Measurements from ENCODE around the gene IMMP2L.
A peak's percentile ranks its signal among the peaks of the same experiment; 100 is the strongest.
"Not testable (repeated sequence)": the region's sequence is repeated elsewhere in the genome, so short reads cannot be mapped to it uniquely, and the experiment has no call there.

IMMP2L gene

GRCh38 chr7:111328487-111328886 lies 233.8 kb downstream of the IMMP2L start:
- no peak for DNase-seq

GRCh38 chr7:111324776-111325175 lies 237.5 kb downstream of the IMMP2L start:
- DNase-seq: no peak

DNA sequence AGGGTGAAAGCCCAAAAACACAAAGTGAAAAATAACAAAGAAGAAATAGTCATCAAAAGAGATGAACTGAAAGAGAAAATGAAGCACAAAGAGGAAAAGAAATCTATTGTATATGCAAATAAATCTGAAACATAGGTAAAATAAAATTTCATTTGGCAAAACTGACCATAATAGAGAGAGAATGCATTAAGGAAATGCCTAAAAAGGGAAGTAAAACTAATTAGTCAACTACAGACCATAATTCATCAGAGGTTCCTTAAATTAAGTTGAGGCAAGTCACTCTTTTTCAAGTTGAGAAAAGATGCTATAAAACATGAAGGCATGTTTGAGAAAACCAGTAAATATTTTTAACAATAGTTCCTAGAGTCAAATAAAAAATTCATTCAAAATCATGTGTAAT lies 238.1 kb downstream of the IMMP2L start:
- no peak for DNase-seq

GRCh38 chr7:111323670-111324069 lies 238.6 kb downstream of the IMMP2L start:
- not testable (repeated sequence) for DNase-seq

DNA sequence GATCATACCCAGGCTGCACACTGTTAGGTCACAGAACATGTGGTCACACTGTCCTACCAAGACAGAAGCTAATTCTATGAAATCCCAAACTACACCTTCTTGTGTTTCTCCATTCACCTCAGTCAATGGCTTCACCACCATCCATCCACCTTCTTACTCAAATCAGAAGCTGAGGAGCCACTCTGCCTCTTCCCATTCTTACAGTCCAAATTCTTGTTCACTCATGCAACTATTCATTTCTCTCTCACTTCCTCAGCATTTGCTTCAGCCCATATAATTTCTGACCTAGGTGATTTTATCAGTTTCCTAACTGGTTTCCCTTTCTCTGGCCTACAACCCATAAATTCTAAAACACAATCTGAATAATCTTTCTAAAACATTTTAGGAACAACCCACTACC lies 242.2 kb downstream of the IMMP2L start:
- DNase-seq: no peak

GRCh38 chr7:111312966-111313365 lies 249.3 kb downstream of the IMMP2L start:
- peak; percentile 8 for DNase-seq

DNA sequence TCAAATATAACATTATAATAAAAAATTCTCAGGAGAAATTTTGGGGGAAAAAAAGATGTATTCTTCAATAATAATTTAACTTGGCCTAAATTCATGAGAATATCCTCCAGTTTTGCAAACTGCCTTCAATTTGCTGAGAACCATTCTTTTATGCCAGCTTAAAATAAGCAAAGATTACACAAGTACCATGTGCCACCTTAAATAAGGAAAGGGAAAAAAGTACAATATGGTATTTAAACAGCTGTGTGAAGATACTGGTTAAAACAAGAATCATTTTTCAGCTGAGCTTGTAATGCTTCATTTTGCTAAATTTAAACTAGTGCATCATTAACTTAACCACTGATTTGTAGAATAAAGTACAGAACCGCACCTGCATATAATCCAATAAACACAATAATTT lies 253.6 kb downstream of the IMMP2L start:
- DNase-seq: no peak

DNA sequence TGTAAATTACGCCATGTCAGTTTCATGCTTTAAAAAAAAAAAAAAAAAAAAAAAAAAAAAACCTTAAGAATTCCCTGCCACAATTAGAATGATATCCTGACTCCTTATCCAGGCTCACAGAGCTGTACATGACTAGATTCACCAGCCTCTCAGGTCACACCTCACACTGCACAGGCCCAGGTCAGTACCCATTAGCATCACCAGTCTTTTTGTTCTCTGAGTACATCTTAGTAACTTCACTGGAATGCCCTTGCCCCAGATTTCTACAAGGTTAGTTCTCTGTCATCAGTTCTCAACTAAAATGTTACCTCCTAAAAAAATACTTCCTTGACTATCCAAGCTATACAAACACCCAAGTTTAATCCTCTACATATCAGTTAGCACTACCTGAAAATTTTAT lies 260.4 kb downstream of the IMMP2L start:
- DNase-seq: no peak

DNA sequence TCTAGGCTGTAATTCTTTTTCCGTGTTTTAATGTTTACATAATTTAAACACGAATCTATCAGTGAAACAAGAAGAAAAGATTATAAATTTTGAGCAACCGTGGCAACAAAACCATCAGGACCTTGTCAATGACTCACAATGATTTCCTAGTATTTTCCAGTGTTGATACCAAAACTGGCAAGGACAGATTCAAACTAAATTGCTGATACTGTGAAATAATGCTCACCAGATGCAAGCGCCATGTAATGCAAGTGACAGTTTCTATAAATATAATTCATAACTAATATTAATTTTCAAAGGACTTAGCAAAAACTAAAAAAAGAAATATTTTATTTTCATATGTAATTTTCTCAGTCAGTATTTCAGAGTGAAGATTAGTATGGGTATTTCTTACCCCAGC lies 267.8 kb downstream of the IMMP2L start:
- no peak for DNase-seq

DNA sequence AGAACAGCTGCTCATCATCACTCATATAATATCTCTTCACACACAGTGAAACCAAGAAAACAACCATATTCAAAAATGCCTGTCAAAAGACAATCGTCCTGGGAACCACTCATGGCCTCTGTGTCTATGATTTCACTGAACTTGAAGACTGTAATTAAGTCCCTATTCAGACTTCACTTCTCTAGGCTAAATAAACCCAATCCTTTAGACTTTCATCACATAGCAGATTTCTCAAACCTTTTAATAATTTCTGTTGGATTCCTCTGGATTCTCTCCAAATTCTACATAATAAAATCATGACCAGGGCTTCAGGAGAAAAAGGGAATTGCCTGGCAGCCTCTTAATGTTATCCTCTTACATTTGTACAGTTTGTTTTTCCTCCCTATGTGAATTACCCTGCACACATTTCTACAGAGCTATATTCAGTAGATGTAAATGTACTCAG lies 270.2 kb downstream of the IMMP2L start:
- DNase-seq: peak; percentile 33

- no peak for DNase-seq
These were observed 271.3 kb downstream of the IMMP2L start for GRCh38 chr7:111290982-111291381.

GRCh38 chr7:111290419-111290818 lies 271.9 kb downstream of the IMMP2L start:
- no peak for DNase-seq

- DNase-seq: not testable (repeated sequence)
These were observed 273.9 kb downstream of the IMMP2L start for GRCh38 chr7:111288441-111288840.

- DNase-seq: no peak
These were observed 279.7 kb downstream of the IMMP2L start for GRCh38 chr7:111282626-111283025.

- peak; percentile 73 for DNase-seq
These were observed 287.4 kb downstream of the IMMP2L start for GRCh38 chr7:111274857-111275256.

- no peak for DNase-seq
These were observed 290.2 kb downstream of the IMMP2L start for GRCh38 chr7:111272092-111272491.

GRCh38 chr7:111270794-111271193 lies 291.5 kb downstream of the IMMP2L start:
- not testable (repeated sequence) for DNase-seq

DNA sequence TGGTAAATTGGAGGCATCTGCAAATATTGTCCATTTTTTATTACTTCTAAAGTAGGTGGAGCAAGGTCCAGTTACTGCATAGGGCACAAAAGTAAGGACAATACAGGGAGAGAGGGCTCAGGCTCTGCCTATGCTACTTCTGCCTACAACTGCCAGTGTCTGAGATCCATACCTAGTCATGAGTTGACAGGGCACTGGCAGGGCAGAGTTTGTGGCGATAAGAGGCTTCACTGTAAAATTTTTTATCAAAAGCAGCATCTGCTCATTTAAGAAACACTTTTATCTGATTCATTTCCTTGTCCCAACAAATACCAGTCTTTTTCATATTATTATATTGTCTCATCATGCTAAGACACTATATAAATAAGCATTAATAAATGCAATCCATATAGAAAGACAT lies 293.4 kb downstream of the IMMP2L start:
- no peak for DNase-seq

GRCh38 chr7:111266613-111267012 lies 295.7 kb downstream of the IMMP2L start:
- DNase-seq: peak; percentile 74

- DNase-seq: no peak
These were observed 296.9 kb downstream of the IMMP2L start for GRCh38 chr7:111265394-111265793.

DNA sequence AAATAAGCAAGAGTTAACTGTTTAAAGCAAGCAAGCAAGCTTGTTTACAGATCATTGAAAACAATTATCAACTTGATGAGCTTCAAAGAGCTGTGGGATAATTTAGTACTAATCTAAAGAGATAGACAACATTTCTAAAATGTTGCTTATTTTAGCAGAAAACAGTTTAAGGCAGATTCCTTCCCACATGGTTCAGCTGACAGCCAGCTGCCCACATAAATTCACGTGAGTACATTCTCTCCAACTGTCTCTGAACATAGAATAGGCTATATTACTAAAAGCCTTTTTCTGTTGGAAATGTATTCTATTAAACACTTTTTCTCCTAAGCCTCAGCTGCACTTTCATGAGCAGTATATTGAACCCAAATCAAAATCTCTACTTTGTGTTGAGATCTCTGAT lies 297.3 kb downstream of the IMMP2L start:
- DNase-seq: no peak

GRCh38 chr7:111264111-111264868 lies 298.0 kb downstream of the IMMP2L start:
- no peak for DNase-seq

DNA sequence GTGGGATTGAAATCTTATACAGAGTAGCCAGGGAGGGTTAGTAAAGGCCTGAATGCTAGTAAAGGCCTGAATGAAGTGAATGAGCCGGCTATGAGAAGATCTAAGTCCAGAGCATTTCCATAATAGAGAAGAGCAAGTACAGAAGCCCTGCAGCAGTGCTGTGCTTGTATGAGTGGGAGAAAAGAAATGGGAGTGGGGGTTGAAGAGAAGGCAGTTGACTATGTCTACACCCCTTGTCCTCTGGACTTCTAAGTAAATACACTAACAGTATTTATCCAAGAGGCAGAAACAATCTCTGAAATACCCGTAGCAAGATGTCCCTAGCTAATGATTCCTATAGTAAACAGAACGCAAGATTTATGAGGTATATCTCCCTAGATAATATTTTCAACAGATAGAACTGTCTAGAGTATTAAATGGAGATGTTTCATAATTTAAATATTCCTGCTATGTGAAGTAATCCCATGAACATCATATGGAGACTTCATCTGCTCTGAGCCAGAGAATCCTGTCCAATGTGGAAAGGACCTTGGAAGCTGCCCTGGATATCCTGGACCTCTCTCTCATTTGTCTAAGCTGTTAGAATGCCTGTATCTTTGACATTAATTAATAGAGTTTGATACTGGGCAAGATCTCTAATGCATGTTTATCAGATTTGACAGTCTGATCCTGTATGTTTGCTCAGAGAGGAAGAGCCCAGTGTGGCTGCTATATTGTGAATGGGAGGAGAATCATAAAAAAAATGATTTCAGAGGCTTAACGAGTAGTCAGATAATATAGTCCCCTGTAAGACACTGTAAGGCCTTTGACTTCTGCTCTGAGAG lies 299.8 kb downstream of the IMMP2L start:
- peak; percentile 31 for DNase-seq

- DNase-seq: peak; percentile 34
These were observed 300.8 kb downstream of the IMMP2L start for GRCh38 chr7:111261496-111261895.
